ENCODE data around the gene AKAP13. TPM values are rescaled to one million over a fixed set of nuclear protein-coding genes. Genes with fewer than 3 reads are reported as not detected.

Gene AKAP13
- total RNA-seq, 1 experiment from 2014 or later: 47.3 TPM

DNA sequence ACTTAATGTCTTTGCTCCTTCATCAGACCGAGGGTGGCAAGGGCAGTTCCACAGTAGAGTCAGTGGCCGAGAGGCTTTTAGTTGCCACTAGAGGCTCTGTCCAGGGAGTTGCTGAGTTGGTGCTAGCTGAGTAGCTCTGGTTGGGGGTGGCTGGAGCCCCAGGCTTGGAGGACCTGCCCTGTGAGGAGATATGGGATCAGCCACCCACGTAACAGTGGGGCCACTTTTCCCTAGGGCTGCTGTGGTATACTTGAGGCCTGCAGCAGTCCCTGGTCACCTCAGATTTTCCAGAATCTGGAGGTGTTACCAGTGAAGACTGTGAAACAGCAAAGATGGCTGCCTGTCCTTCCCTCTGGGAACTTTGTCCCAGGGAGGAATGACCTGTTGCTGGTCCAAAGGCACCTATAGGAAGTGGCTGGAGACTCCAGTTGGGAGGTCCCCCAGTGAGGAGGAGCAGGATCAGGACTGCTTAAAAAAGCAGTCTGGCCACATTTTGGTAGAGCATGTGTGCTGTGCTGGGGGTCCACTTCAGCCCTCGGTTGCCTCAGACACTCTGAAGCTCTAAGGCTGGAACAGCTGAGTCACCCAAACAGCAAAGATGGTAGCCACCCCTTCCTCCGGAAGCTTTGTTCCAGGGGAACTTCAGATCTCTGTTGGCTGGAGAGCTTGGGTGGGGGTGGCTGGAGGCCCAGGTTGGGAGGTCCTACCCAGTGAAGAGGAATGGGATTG lies 72.9 kb downstream of the AKAP13 start:
- TF ChIP-seq, protein P1, sequence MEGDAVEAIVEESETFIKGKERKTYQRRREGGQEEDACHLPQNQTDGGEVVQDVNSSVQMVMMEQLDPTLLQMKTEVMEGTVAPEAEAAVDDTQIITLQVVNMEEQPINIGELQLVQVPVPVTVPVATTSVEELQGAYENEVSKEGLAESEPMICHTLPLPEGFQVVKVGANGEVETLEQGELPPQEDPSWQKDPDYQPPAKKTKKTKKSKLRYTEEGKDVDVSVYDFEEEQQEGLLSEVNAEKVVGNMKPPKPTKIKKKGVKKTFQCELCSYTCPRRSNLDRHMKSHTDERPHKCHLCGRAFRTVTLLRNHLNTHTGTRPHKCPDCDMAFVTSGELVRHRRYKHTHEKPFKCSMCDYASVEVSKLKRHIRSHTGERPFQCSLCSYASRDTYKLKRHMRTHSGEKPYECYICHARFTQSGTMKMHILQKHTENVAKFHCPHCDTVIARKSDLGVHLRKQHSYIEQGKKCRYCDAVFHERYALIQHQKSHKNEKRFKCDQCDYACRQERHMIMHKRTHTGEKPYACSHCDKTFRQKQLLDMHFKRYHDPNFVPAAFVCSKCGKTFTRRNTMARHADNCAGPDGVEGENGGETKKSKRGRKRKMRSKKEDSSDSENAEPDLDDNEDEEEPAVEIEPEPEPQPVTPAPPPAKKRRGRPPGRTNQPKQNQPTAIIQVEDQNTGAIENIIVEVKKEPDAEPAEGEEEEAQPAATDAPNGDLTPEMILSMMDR (conservative IDR thresholded peaks at IDR 0.05): no peak
- no peak overlapping the region for H2AFZ ChIP-seq (ENCODE audit: low read length)
- no peak overlapping the region for H2BK120ac ChIP-seq (ENCODE audit: low read depth, low read length, poor library complexity, severe bottlenecking)
- 0 out of 2 replicates have a peak, but pooled peaks cover 5% of the 10 kb centered on the region for H3K4me1 ChIP-seq (ENCODE audit: insufficient read depth, low read length)
- H3K9me3 Mint-ChIP-seq: peaks cover 26 to 30% of the 10 kb centered on the region in 2 experiments
- no peak overlapping the region for H3K14ac ChIP-seq (ENCODE audit: insufficient read depth, low read length)
- H2BK5ac ChIP-seq (ENCODE audit: insufficient read length, low read length): no peak overlapping the region
- no peak overlapping the region for H4K5ac ChIP-seq (ENCODE audit: insufficient read length, low read depth, low read length)
- H2BK20ac ChIP-seq (ENCODE audit: low read depth, low read length, poor library complexity, severe bottlenecking): no peak overlapping the region
- H3K23me2 ChIP-seq (ENCODE audit: insufficient read length, low read depth, low read length, poor library complexity, severe bottlenecking): no peaks in the 10 kb centered on the region
- H4K91ac ChIP-seq (ENCODE audit: insufficient read length, low read depth, low read length): no peak overlapping the region
- H3K4me2 ChIP-seq (ENCODE audit: insufficient read depth, insufficient read length, low read length): no peak overlapping the region
- H4K8ac ChIP-seq (replicated peaks; ENCODE audit: insufficient read length, low read depth, low read length): no peak overlapping the region
- H3K4me1 Mint-ChIP-seq: peaks cover 17 to 18% of the 10 kb centered on the region in 2 experiments
- peaks cover 6% of the 10 kb centered on the region for H3K79me1 ChIP-seq (ENCODE audit: insufficient read depth, low read depth, low read length, poor library complexity, severe bottlenecking)
- peaks cover 3% of the 10 kb centered on the region; the same call in 1 of the 2 replicates for H3K79me2 ChIP-seq (ENCODE audit: insufficient read depth, low read length)
- peaks cover 22 to 30% (median 24%) of the 10 kb centered on the region in 3 experiments for H3K36me3 Mint-ChIP-seq (ENCODE audit: insufficient read depth in 1 of 3, low read depth in 3 of 3)
- no peaks in the 10 kb centered on the region; the same call in 1 of the 2 replicates for H3K27me3 Mint-ChIP-seq (ENCODE audit: low read depth)
- H3K27ac ChIP-seq (ENCODE audit: insufficient read length, low read depth, low read length): no peak overlapping the region
- H3K9me3 ChIP-seq (ENCODE audit: control insufficient read depth, low read depth, low read length): no peaks in the 10 kb centered on the region
- peak overlapping the region in 2 of 3 experiments; percentile 13 to 30; a peak in 2 of 7 replicates for H3K27ac Mint-ChIP-seq
- no peak overlapping the region for H3K4me3 Mint-ChIP-seq
- H3K4ac ChIP-seq (ENCODE audit: low read depth, low read length): no peak overlapping the region
- H2BK15ac ChIP-seq (ENCODE audit: low read depth, low read length): no peak overlapping the region
- H3K18ac ChIP-seq (ENCODE audit: insufficient read length, low read depth, low read length): no peak overlapping the region
- DNase-seq: no peak
- no peaks in the 10 kb centered on the region for H4K20me1 ChIP-seq (ENCODE audit: control insufficient read depth, insufficient read depth, insufficient read length)
- WGBS (ENCODE audit: extremely low coverage, insufficient read length, low lambda C conversion rate): no CpG with 5 or more reads among the region's 5 CpGs
- no peak overlapping the region for H3K9ac ChIP-seq (ENCODE audit: extremely low read depth, insufficient read length, low read length)
- H2AK5ac ChIP-seq (ENCODE audit: insufficient read length, low read length): no peak overlapping the region
- no peak overlapping the region for H3K23ac ChIP-seq (ENCODE audit: insufficient read length, low read depth, low read length)
- H2BK12ac ChIP-seq (ENCODE audit: insufficient read length, low read depth, low read length): no peak overlapping the region
- no peak overlapping the region for H3T11ph ChIP-seq (ENCODE audit: low read length)
- H3K56ac ChIP-seq (ENCODE audit: insufficient read length, low read depth, low read length): no peak overlapping the region
- no peaks in the 10 kb centered on the region for H3K27me3 ChIP-seq (ENCODE audit: insufficient read depth, low read length)
